OCI-LY3 (cell line): ENCODE data around the gene TARS2.

Experiments
- H2AFZ ChIP-seq: fragments of 200-600, 300-600 bp; shearing (Covaris generic); 2 replicates; pipeline ENCODE4 v1.6.0; 2014; ENCODE audit warnings: antibody characterized with exemption, low read depth, low read length
- H3K27ac ChIP-seq: fragments of 200-600, 300-600 bp; sonication (generic); 2 replicates; pipeline ENCODE4 v1.5.1; 2014; ENCODE audit warnings: mild to moderate bottlenecking, low read length, moderate library complexity, mixed read lengths
- H3K27me3 ChIP-seq: fragments of 200-600, 300-600 bp; sonication (generic); 2 replicates; pipeline ENCODE4 v1.6.1; 2014; ENCODE audit warnings: low read depth, low read length, mixed read lengths
- H3K36me3 ChIP-seq: fragments of 200-600, 300-600 bp; sonication (generic); replicated peaks from 2 replicates; pipeline ENCODE3; 2014; ENCODE audit warnings: low read depth, low read length, mixed read lengths
- H3K4me1 ChIP-seq: fragments of 300-600, 200-600 bp; sonication (generic); 2 replicates; pipeline ENCODE4 v1.6.1; 2014; ENCODE audit warnings: low read length, mixed read lengths
- H3K4me2 ChIP-seq: fragments of 200-600, 300-600 bp; sonication (generic); 2 replicates; pipeline ENCODE4 v1.6.1; 2014; ENCODE audit warnings: low read length, mixed read lengths
- H3K4me3 ChIP-seq: fragments of 300-600, 200-600 bp; sonication (generic); 2 replicates; pipeline ENCODE4 v1.5.1; 2014; ENCODE audit warnings: antibody characterized with exemption, mild to moderate bottlenecking, low read length, moderate library complexity
- H3K79me2 ChIP-seq: fragments of 300-600, 200-600 bp; shearing (Covaris generic); 2 replicates; pipeline ENCODE4 v1.6.1; 2014; ENCODE audit warnings: mild to moderate bottlenecking, low read length, mixed read lengths
- H3K9ac ChIP-seq: fragments of 300-600, 200-600 bp; shearing (Covaris generic); 2 replicates; pipeline ENCODE4 v1.6.0; 2014; ENCODE audit warnings: mild to moderate bottlenecking, low read length, moderate library complexity
- H3K9me3 ChIP-seq: fragments of 200-600, 300-600 bp; shearing (Covaris generic); 2 replicates; pipeline ENCODE4 v1.6.1; 2014; ENCODE audit warnings: low read length, mixed read lengths; ENCODE audit not compliant: insufficient read depth
- H4K20me1 ChIP-seq: fragments of 200-600, 300-600 bp; sonication (generic); 2 replicates; pipeline ENCODE4 v1.6.1; 2016; ENCODE audit warnings: low read length, mixed read lengths; ENCODE audit not compliant: insufficient read depth
- CTCF ChIP-seq: fragments of 200-600, 300-600 bp; sonication (generic); IDR thresholded peaks from 2 replicates; pipeline ENCODE4 v1.5.1; 2014; ENCODE audit warnings: antibody characterized with exemption, low read length, low read depth
- EZH2phosphoT487 ChIP-seq: fragments of 200-600 bp; shearing (Covaris generic); IDR thresholded peaks from 2 replicates; pipeline ENCODE4 v1.6.1; 2018; ENCODE audit warnings: antibody characterized with exemption, mixed run types, low read depth

Gene TARS2

GRCh38 chr1:150472601-150473200, 14.5 kb upstream of the TARS2 start:
- Histone ChIP-seq H2AFZ (no peak overlapping the region), H3K4me3 (no peak overlapping the region), H3K4me2 (no peak overlapping the region), H3K9ac (no peak overlapping the region), H4K20me1 (no peaks in the 10 kb centered on the region), H3K4me1 (no peaks in the 10 kb centered on the region), H3K36me3 (peaks cover 24% of the 10 kb centered on the region), H3K9me3 (no peaks in the 10 kb centered on the region), H3K79me2 (no peaks in the 10 kb centered on the region), H3K27me3 (no peaks in the 10 kb centered on the region), H3K27ac (no peak overlapping the region)
- no peak for TF ChIP-seq CTCF
- TF ChIP-seq EZH2phosphoT487 = no peak

DNA sequence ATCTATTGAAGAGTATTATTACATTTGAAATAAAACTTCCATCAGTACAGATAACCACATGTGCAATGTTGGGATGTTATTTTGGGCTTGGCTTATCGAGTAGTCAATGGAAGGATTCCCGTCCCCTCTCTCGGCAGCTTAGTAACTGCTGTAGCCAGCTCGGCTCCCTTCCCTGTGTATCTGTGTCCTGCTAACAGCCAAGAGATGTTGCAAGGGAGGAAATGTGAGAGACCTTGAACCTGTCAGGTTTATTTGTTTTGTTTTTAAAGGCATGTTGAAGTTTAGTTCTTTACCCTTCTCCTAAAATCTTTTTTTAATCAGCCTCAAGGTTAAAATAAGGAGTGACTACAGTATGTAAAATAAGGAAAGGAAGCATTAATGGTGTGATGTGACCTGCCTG, 13.6 kb upstream of the TARS2 start:
- no peak overlapping the region for H3K27ac ChIP-seq
- no peak for TF ChIP-seq EZH2phosphoT487
- TF ChIP-seq CTCF = no peak
- H3K9ac ChIP-seq = no peak overlapping the region
- H3K4me3 ChIP-seq = no peak overlapping the region
- peaks cover 24% of the 10 kb centered on the region for H3K36me3 ChIP-seq
- no peak overlapping the region for H3K4me2 ChIP-seq
- H3K27me3 ChIP-seq = no peaks in the 10 kb centered on the region
- H3K4me1 ChIP-seq = no peaks in the 10 kb centered on the region
- H2AFZ ChIP-seq = no peak overlapping the region
- no peaks in the 10 kb centered on the region for H3K79me2 ChIP-seq
- H3K9me3 ChIP-seq = no peaks in the 10 kb centered on the region
- H4K20me1 ChIP-seq = no peaks in the 10 kb centered on the region

DNA sequence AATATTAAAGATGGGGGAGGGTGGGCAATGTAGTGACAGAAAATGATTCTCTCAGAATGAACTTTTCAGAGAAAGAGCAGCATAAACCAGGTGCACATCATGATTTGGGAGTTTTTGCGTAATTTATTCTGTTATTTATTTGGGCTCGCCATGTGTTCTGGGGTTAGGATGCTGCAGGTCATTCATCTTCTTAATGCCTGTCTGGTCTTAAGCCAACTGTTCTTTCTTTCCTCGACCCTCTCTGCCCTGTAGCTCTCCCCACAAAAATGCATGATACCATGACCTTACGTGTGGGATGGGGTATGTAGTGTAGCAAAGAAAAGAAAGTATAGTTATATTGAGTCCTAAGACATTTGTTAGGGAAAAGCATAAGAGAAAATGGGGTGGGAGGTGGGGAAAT, 12.3 kb upstream of the TARS2 start:
- Histone ChIP-seq H3K4me2 (no peak overlapping the region), H4K20me1 (no peaks in the 10 kb centered on the region), H3K27me3 (no peaks in the 10 kb centered on the region), H3K9me3 (no peaks in the 10 kb centered on the region), H3K27ac (no peak overlapping the region), H3K36me3 (peaks cover 24% of the 10 kb centered on the region), H2AFZ (no peak overlapping the region), H3K4me1 (no peaks in the 10 kb centered on the region), H3K79me2 (no peaks in the 10 kb centered on the region), H3K9ac (no peak overlapping the region), H3K4me3 (no peak overlapping the region)
- TF ChIP-seq EZH2phosphoT487 (no peak), CTCF (no peak)

GRCh38 chr1:150476754-150477153, 10.5 kb upstream of the TARS2 start:
- Histone ChIP-seq H3K27ac (no peak overlapping the region), H3K4me3 (no peak overlapping the region), H4K20me1 (no peaks in the 10 kb centered on the region), H3K9ac (no peak overlapping the region), H3K79me2 (no peaks in the 10 kb centered on the region), H3K27me3 (no peaks in the 10 kb centered on the region), H2AFZ (no peak overlapping the region), H3K9me3 (no peaks in the 10 kb centered on the region), H3K4me1 (no peaks in the 10 kb centered on the region), H3K36me3 (peaks cover 10% of the 10 kb centered on the region), H3K4me2 (no peak overlapping the region)
- TF ChIP-seq CTCF (no peak), EZH2phosphoT487 (no peak)
